Epithelial cell of prostate (primary cell): ENCODE results near the gene PATJ.
"Not testable (repeated sequence)": the region's sequence is repeated elsewhere in the genome, so short reads cannot be mapped to it uniquely, and the experiment has no call there.

Source experiments
- DNase-seq: peaks from one replicate; pipeline ENCODE4 v3.0.0-alpha.2; 2011; ENCODE audit warnings: low read depth, low spot score
- H3K27ac ChIP-seq: fragments of 450-650 bp; 2 replicates; pipeline ENCODE4 v1.5.1; 2017; ENCODE audit warnings: mild to moderate bottlenecking

Gene PATJ

GRCh38 chr1:62126579-62127290 lies 384.5 kb downstream of the PATJ start:
- no peak overlapping the region for H3K27ac ChIP-seq
- DNase-seq, result no peak

- DNase-seq, result no peak
- no peak overlapping the region for H3K27ac ChIP-seq
These were observed 386.5 kb downstream of the PATJ start for GRCh38 chr1:62128745-62129144.

- DNase-seq, result no peak
- no peak overlapping the region for H3K27ac ChIP-seq
These were observed 388.9 kb downstream of the PATJ start for GRCh38 chr1:62131093-62131725.

GRCh38 chr1:62138029-62138428 lies 395.7 kb downstream of the PATJ start:
- H3K27ac ChIP-seq, result no peak overlapping the region
- no peak for DNase-seq

GRCh38 chr1:62139410-62139809 lies 397.1 kb downstream of the PATJ start:
- no peak for DNase-seq
- H3K27ac ChIP-seq, result no peak overlapping the region

GRCh38 chr1:62140666-62141065 lies 398.4 kb downstream of the PATJ start:
- no peak for DNase-seq
- no peak overlapping the region for H3K27ac ChIP-seq

- no peak for DNase-seq
- no peak overlapping the region for H3K27ac ChIP-seq
These were observed 400.2 kb downstream of the PATJ start for GRCh38 chr1:62142496-62142895.

GRCh38 chr1:62144238-62144831 lies 402.1 kb downstream of the PATJ start:
- DNase-seq, result no peak
- no peak overlapping the region for H3K27ac ChIP-seq

- no peak overlapping the region for H3K27ac ChIP-seq
- no peak for DNase-seq
These were observed 417.7 kb downstream of the PATJ start for GRCh38 chr1:62159940-62160348.

GRCh38 chr1:62161711-62162110 lies 419.4 kb downstream of the PATJ start:
- no peak overlapping the region for H3K27ac ChIP-seq
- DNase-seq, result no peak

- not testable (repeated sequence) for DNase-seq, H3K27ac ChIP-seq
These were observed 428.1 kb downstream of the PATJ start for GRCh38 chr1:62170380-62170779.

GRCh38 chr1:62175568-62176179 lies 433.4 kb downstream of the PATJ start:
- no peak for DNase-seq
- H3K27ac ChIP-seq, result no peak overlapping the region

GRCh38 chr1:62176597-62177312 lies 434.5 kb downstream of the PATJ start:
- DNase-seq, result no peak
- H3K27ac ChIP-seq, result no peak overlapping the region

GRCh38 chr1:62177621-62178020 lies 435.3 kb downstream of the PATJ start:
- no peak overlapping the region for H3K27ac ChIP-seq
- no peak for DNase-seq

GRCh38 chr1:62178372-62178771 lies 436.1 kb downstream of the PATJ start:
- H3K27ac ChIP-seq, result no peak overlapping the region
- no peak for DNase-seq

GRCh38 chr1:62180054-62180453 lies 437.8 kb downstream of the PATJ start:
- not testable (repeated sequence) for DNase-seq, H3K27ac ChIP-seq

- DNase-seq, result no peak
- no peak overlapping the region for H3K27ac ChIP-seq
These were observed 438.4 kb downstream of the PATJ start for GRCh38 chr1:62180639-62181038.

- no peak overlapping the region for H3K27ac ChIP-seq
- no peak for DNase-seq
These were observed 439.3 kb downstream of the PATJ start for GRCh38 chr1:62181532-62181931.

GRCh38 chr1:62182157-62182556 lies 439.9 kb downstream of the PATJ start:
- not testable (repeated sequence) for DNase-seq, H3K27ac ChIP-seq

GRCh38 chr1:62183164-62184020 lies 441.1 kb downstream of the PATJ start:
- not testable (repeated sequence) for DNase-seq

More at GRCh38 chr1:62183164-62184020, 441.1 kb downstream of the PATJ start:
- H3K27ac ChIP-seq, result not testable (repeated sequence)
